HG03103 (cell line): ENCODE data around the gene BEST1.
"Not testable (repeated sequence)": the region's sequence is repeated elsewhere in the genome, so short reads cannot be mapped to it uniquely, and the experiment has no call there.

Experiments
- ATAC-seq: cut with Tn5 transposase; IDR thresholded peaks from one replicate; pipeline ENCODE4 v1.9.1; 2021; ENCODE audit warnings: low read depth; ENCODE audit not compliant: unreplicated experiment

BEST1 gene

DNA sequence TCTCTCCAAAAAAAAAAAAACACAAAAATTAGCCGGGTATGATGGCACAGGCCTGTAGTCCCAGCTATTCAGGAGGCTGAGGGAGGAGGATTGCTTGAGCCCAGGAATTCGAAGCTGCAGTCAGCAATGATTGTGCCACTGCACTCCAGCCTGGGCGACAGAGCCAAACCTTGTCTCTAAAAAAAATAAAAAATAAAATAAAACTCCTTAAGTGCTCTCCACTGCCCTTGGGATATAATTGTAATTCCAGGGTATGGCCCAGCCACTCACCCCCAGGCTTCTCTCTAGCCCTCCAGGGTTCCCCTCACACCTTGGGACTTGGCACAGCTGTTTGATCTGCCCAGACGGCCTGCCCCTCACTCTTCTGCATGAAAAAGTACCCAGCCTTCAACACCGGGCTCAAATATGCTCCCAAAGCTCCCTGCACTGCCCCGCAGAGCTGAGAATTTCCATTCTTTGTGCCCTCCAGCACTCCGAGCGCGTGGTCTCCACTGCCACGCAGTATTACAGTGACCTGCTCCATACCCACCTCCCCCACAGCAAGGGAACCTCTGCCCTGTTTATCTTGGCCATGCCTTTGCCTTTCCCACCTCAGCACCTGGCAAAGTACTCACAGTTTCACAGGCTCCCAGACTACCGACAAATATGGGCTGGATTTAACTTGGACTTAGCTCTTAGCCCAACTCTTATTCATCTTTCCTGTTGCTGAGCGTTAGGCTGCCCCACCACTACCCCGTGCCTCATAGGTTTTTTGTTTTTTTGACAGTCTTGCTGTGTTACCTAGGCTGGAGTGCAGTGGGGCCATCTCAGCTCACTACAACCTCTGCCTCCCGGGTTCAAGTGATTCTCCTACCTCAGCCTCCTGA lies 24.8 kb downstream of the BEST1 start:
- ATAC-seq = no peak

DNA sequence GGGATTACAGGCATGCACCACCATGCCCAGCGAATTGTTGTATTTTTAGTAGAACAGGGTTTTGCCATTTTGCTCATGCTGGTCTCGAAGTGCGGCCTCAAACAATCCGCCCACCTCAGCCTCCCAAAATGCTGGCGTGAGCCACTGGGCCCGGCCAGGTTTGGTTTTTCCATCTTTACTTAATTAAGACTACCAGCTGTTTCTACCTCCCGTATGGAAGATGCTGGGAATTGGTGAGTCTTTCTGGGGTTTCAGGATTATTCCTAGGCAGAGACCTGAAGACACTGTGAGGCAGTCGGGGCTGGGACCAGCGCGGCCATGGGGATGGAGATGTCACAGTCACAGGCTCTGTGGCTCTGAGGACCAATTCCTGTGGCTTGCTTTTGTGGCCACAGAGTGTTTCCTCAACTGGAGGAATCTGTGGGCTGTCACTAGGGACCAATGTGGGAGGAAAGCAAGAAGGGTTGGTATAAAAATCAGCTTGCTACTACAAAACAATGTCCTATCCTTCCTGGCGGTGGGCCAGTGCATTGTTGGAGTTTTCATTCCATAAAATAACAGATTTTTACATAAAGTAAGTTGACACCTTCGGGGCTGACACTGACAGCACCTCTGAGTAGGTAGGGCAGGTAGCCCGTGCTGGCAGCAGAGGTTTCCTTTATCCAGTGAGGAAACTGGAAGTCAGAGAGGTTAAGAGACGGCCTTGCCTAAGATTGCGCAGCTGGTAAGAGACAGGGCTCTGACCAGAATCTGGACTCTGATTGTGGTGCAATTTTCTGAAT lies 25.7 kb downstream of the BEST1 start:
- no peak for ATAC-seq

DNA sequence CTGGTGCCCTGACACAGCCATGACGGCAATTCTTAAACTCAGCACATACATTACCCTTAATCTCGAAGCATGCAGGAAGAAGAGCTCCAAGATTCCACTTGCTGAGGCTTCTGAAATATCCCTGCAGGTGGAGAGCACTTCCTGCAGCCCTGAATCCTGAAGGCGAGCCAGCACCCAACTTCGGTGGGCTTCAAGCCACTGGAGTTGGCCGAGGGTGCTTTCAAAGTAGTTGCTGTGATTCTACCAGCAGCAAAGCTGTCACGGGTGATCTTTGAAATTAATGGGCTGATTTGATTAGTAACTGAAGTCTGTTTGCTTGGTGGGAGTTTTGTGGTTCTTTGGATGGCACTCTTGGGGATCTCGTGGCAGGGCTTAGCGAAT lies 26.3 kb downstream of the BEST1 start:
- no peak for ATAC-seq

DNA sequence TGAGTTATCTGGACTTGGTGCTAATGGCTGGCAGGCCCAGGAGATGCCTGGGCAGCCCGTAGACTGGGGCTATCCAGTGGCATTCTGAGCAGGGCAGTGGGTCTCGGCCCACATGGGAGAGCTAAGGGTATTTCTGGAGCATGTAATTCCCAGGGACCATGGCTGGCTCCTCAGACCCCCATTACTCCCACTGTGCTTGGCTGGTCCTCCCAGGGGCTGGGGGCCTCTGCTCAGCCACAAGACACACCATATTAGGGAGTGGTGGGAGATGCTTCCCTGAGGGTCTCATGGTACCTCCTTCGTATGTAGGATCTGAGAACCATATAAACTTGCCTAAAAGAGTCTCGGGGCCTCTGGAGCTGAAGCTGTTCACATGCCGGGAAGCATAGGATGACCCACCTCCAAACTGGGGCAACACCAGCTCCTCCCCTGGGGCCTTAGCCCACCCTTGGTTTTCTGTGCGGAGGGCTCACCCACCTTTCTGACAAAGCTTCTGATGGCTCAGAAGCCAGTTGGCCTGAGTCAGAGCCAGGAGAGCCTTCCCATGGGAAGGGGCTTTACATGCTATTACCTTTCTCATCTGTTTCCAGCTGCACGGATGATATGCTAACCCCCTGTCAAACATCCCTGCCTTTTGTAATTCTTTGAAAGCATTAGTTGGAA lies 26.8 kb downstream of the BEST1 start:
- no peak for ATAC-seq

DNA sequence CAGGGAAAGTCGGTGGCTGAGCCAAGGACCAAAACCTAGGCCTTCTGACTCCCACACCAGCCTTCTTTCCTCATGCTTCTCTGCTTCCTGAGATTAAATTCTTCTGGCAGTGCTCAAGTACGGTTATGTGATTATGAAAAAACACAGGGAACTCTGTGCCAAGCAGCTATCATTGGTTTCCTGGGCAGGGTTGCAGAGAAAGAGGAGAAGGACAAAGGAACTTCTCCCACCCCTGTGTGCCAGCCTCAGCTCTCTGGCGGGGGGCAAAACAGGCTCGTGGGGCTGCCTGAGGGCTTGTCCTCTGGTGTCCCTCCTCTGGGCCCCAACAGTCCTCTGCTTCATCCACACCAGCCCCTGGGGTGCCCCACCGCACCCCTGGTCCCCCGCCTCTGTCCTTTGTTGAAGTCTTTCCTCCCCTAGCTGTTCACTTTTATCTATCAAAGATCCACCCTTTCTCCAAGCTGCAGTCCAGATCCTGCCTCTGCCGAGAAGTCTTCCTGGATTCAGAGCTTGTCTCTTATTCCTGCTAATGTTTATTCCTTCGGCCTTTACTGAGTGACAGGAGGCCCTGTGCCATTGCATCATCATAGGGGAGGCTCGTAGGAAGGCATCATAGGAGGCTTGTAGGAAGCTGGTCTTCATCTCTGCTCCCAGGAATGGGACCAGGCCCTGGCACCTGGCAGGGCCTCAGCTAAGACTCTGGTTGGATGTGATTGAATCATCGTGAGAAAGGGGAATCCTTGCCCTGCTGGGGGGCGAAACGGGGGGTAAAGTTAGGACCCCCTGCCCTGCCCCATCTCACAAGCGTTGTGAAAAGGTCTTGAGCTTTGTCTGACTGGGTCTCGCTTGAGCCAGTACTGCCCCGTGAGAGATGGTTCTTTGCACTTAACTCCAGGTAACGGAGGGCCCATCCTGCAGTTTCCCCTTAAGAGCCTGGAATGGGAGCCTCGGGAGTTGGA lies 28.8 kb downstream of the BEST1 start:
- no peak for ATAC-seq

DNA sequence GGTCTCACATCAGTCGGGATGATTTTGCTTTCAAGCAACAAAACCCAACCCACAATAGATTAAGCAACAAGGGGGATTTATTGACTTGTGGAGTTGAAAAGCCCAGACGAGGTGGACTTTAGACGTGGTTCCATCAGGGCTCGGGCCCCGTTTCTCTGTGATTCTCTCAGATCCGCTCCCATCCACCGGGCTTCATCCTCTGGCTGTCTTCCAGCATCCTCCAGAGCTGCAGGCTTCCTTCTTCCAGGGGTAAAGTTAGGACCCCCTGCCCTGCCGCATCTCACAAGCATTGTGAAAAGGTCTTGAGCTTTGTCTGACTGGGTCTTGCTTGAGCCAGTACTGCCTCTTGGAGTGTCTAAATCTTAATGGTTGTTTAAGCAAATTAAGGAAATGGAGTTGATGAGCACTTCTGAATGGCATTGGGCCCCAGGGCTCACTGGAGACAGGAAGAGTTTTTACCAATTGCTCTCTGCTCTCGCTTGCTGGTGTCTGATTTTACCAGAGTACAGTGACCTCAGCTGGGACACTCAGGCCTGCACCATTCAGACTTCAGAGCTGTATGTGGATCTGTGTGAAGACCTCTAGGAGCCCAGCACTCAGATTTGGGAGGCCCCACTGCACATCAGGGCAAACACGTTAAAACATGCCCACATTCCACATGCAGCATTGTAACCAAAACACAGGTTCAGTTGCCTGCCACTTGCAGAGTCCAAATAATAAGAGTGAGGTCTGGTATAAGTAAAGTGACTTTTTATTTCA lies 30.8 kb downstream of the BEST1 start:
- no peak for ATAC-seq

DNA sequence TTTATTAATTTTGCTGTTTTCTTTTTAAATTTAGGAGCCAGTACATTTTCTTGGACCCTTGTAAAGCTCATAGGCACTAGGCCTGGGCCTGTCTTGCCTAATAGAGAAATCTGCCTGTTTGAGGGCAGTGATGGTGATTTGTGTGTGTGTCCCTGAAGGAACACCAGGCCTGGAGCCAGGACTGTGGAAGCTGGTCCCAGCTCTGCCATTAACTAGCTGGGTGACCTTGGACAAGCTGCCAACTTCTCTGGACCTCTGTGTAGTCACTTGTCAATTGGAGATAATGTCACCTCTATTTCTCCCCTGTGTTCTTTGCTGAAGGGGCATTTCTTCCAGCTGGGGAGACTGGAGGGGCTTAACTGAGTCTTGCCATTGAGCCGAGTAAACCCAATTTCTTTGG lies 33.3 kb downstream of the BEST1 start:
- no peak for ATAC-seq

DNA sequence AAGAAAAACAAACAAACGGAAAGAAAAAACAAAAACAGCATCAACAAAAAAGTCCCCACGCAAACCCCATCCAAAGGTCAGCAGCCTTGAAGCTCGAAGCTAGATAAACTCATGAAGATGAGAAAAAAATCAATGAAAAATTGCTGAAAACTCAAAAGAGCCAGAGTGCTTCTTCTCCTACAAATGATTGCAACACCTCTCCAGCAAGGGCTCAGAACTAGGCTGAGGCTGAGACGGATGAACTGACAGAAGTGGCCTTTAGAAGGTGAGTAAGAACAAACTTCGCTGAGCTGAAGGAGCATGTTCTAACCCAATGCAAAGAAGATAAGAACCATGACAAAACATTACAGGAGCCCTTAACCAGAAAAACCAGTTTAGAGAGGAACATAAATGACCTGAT lies 35.7 kb downstream of the BEST1 start:
- no peak for ATAC-seq

DNA sequence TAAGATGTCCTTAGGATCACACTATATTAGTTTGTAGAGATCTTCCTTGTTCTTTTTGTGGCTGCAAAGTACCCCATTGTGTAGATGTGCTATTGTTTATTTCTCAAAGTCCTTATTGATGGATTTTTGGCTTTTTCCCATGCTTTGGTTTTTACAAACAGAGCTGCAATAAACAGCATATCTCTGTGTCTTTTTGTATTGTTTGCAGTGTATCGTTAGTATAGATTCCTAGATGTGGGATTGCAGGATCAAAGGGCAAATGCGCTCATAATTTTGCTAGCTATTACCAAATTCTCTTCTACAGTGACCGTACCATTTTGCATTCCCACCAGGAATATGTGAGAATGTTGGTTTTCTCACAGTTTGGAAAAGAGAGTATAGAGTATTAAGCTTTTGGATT lies 44.8 kb downstream of the BEST1 start:
- ATAC-seq = no peak

DNA sequence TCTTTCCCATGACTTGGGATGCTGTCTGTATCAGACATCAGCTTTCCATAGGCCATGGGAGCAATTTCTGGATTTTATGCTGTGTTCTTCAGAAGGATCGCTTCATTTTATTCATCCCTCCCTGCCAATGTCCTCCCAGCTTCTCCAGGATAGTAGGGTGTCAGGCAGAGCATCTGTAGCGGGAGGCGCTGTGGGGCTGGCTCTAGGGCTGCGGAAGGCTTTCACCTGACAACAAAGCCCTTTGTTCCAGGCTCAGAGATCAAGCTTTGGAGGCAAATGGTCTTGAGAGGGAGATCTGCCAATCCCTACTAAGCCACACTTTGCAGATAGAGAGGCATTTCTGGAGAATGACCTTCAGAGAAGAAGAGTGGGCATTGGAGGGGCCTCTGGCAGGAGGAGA lies 46.8 kb downstream of the BEST1 start:
- ATAC-seq = no peak

DNA sequence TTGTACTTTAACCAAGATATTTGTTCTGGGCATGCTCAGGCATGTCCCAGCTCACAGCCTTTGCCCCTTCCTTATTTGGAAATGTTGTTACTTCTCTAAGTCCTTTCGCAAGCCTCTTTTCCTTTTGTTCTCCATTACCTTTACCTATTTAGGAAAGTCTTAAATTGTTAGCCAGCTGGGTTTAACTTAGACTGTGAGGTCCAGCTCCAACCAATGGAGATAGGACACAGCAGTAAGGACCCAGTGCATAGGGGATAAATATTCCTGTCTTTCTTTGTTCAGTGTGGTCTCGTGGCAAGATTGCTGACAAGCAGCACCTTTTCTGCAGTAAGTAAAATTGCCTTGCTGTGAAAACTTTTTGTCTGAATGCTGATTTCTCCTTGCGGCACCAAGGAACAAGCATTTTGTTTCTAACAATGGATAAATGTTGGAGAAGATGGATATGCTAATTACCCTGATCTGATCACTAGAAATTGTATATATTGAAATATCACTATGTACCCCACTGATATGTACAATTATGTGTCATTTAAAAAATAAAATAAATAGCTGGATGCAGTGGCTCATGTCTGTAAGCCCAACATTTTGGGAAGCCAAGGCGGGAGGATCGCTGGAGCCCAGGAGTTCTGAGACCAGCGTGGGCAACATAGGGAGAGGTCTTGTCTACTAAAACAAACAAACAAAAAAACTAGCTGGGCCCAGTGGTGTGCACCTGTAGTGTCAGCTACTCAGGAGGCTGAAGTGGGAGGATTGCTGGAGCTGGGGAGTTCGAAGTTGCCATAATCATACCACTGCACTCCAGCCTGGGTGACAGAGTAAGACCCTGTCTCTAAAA lies 49.2 kb downstream of the BEST1 start:
- no peak for ATAC-seq

DNA sequence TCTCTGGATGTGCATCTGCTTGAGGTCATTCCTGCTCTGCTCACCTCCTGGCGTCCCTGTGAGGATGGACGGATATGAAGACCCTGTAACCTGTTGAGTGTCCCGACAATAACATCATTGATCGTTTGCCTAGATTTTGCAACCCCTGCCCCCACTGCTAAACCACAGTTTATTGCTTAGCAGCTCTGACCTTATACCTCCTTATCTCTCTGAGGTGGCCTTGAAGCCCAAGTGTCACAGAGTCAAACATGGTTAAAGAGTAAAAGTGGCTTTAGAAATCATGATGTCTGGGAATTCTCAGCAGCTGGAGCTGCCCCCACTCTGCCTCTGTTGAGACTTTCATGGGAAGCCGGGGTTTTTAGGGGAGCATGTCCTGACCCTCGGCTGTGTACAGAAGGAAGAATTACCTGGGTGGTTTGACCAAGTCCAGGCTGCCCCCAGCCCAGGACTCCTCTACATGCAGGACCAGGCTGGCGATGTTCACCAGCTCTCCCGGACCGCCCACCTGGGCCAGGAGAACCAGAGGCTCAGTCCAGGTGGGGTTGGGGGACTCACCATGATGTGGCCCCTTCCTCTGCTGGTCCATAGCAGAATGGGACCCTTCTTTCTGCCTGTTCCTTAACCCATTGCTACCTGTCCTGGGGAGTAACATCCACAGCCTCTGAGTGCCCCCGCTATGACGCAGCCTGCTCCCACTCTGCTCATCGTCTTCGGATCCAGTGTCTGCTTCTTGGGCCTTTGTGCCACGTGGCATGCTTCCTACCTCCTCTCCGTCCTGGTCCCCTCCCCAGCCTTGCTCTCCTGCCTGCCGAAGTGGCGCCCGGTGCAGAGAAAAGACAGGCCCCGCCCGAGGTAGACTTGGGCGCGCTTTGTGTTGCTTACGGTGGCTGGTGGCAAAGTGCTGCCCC lies 50.6 kb downstream of the BEST1 start:
- no peak for ATAC-seq

DNA sequence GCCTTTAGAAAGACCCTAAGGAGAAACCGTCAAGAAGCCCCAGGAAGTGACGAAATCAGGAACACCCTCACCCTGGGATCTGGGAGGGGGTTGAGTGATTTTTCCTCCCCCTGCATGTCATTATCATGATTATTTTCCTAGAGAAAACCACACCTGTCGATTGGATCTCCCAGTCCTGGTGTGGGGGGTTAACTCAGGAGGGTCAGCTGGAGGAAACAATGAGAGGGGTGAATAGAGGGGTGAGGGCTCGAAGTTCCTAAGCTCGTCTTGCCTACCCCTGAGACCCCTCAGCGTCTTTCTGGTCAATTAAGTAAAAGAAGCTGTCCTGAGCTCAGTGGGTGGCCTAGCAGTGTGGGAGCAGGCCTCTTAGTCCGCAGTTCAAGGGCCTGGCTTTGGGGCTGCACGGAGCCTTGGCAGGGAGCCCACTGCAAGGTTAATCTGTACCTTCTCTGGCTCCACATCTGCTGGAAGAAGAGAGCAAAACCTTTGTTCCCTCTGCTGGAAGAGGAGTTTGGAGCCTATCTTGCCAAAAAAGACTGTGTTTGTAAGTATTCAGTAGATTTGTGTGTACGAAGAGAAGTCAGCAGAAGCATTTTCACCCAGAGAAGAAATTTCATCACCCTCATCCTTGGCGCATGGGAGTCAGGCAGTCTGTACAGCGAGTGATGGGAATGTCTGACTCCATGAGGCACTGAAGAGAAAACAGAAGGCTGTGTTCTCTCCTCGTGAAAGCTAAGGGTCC lies 51.5 kb downstream of the BEST1 start:
- ATAC-seq = no peak

DNA sequence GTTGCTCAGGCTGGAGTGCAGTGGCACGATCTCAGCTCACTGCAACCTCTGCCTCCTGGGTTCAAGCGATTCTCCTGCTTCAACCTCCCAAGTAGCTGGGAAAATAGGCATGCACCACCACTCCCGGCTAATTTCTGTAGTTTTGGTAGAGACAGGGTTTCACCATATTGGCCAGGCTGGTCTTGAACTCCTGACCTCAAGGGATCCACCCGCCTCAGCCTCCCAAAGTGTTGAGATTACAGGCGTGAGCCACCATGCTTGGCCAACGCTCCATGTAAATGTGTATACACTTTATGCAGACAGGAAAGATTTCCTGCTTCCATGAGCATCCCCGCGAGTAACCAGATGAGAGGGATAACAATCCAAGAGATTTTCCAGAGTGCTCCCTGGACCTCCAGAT lies 52.1 kb downstream of the BEST1 start:
- not testable (repeated sequence) for ATAC-seq

DNA sequence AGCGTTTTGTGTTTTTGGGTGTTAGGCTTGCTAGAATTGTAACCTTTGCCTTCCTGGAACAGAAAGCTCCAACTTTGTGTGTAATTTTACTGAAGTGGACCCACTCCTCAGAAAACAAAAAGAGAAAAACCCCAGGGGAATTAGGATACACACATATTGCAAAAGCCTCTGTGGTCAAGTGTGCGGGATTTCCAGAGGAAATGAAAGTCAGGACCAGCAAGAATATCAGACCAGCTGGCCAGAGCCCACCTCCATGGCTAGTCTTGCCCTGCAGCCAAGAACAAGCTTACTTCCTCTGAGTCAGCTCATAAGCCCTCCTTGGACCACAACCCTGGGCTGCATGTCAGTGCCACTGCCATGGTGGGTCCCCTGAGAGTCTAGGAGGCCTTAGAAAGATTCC lies 54.3 kb downstream of the BEST1 start:
- no peak for ATAC-seq

DNA sequence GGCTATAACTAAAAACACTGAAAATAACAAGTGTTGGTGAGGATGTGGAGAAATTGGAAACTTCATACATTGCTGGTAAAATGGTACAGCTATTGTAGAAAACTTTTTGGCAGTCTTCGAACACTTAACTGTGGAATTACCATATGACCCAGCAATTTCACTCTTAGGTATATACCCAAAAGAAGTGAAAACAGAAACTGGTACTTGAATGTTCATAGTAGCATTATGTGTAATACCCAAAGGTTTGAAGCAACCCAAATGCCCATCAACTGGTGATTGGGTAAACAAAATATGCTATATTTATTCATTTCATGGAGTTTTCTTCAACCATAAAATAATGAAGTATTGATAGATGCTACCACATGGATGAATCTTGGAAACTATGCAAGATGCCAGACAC lies 58.0 kb downstream of the BEST1 start:
- no peak for ATAC-seq

DNA sequence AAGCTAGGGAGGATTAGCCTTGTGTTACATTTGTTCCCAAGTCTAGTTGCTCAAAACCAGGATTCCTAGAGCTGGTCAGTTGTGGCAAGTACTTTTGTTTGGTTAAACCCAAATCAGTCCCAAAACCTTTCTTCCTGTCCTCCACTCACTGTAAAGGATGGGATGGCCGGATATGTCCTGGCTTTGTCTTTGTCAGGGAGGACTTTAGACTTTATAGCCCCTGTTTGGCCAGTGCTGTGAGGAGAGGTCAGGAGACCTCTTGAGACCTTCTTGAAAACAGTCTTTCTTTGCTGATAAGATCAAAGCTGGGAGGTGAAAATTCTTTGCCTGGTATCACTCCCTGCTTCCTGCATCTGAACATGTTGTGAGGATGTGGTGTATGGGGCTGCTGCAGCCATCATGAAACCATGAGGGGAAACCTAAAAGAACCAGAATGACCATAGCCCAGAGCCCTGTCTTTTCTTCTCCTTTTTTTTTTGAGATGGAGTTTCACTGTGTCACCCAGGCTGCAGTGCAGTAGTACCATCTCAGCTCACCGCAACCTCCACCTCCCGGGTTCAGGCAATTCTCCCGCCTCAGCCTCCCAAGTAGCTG lies 60.9 kb downstream of the BEST1 start:
- ATAC-seq = no peak
